ENCODE measurements around the gene IQCM. TPM values are rescaled to one million over a fixed set of nuclear protein-coding genes. Genes with fewer than 3 reads are reported as not detected.

IQCM gene
- total and polyA plus RNA-seq, 7 experiments from 2014 or later = not detected

DNA sequence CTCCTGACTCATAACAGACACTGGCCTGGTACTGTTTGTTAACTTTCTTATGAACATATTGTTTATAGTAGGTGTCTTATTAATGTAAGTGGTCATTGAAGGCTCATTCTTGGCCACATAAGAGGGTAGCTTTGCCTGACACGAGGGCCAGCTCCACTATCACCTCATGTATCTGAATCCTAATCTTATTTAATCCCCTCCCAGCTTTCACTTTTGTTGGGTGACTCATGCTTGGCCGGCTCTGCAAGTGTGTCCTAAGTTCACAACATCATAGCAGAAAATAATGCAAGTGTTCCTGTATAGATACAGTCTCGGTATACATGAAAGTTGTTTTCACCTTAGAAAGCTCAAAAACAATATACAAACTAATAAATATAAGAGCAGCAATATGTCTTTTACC is 283.8 kb downstream of the IQCM start:
- Mint-ChIP-seq H3K27ac (no peak overlapping the region), H3K27me3 (no peaks in the 10 kb centered on the region), H3K9me3 (peaks cover 0 to 22% (median 5%) of the 10 kb centered on the region in 11 donors), H3K4me3 (no peak overlapping the region), H3K36me3 (no peaks in the 10 kb centered on the region), H3K4me1 (no peaks in the 10 kb centered on the region)
- POLR2A ChIA-PET = no interaction called here
- DNase-seq (no peak), ATAC-seq (no peak)
- Histone ChIP-seq H3K27ac (ENCODE audit: low read depth, low read length) (no peak overlapping the region), H3K4me3 (ENCODE audit: low read length) (no peak overlapping the region), H3K9me3 (ENCODE audit: control insufficient read depth in 2 of 3, low read length in 3 of 3) (no peaks in the 10 kb centered on the region), H3K27me3 (ENCODE audit: control insufficient read depth in 2 of 2, insufficient read depth in 2 of 2, low read length in 2 of 2) (no peaks in the 10 kb centered on the region), H3K4me1 (ENCODE audit: control insufficient read depth in 2 of 2, insufficient read depth in 2 of 2, low read length in 2 of 2) (no peaks in the 10 kb centered on the region), H3K36me3 (ENCODE audit: control insufficient read depth in 2 of 3, insufficient read depth in 3 of 3, low read length in 3 of 3) (no peaks in the 10 kb centered on the region)
- CTCF ChIA-PET = no interaction called here
- intact Hi-C loops (cut with micrococcal nuclease) = no loop called here

DNA sequence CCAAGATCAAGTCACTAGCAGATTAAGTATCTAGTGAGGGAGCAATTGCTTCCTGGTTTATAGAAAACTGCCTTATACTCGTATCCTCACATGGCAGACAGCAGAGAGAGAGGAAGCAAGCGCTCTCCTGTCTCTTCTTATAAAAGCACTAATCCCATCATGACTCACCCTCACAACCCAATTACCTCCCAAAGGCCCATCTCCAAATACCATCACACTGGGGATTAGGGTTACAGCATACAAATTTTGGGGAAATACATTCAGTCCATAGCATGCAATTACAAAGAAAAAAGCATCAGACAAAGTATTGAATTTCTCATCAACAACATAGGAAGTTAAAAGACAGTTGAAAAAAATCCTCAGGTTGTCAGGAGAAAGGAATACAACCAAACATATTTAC is 292.6 kb downstream of the IQCM start:
- intact Hi-C loops (cut with micrococcal nuclease) = no loop called here
- POLR2A ChIA-PET = no interaction called here
- no peak for DNase-seq
- no peak for ATAC-seq
- no peaks in the 10 kb centered on the region for H3K36me3 ChIP-seq (ENCODE audit: control insufficient read depth in 2 of 3, insufficient read depth in 3 of 3, low read length in 3 of 3)
- no peaks in the 10 kb centered on the region for H3K27me3 ChIP-seq (ENCODE audit: control insufficient read depth in 2 of 2, insufficient read depth in 2 of 2, low read length in 2 of 2)
- CTCF ChIA-PET = no interaction called here
- no peaks in the 10 kb centered on the region for H3K9me3 ChIP-seq (ENCODE audit: control insufficient read depth in 2 of 3, low read length in 3 of 3)
- no peak overlapping the region for H3K27ac ChIP-seq (ENCODE audit: low read depth, low read length)
- Mint-ChIP-seq H3K36me3 (no peaks in the 10 kb centered on the region), H3K4me1 (no peaks in the 10 kb centered on the region), H3K27ac (no peak overlapping the region), H3K4me3 (no peak overlapping the region), H3K9me3 (peaks cover 0 to 18% (median 5%) of the 10 kb centered on the region in 11 donors), H3K27me3 (no peaks in the 10 kb centered on the region)
- no peak overlapping the region for H3K4me3 ChIP-seq (ENCODE audit: low read length)
- no peaks in the 10 kb centered on the region for H3K4me1 ChIP-seq (ENCODE audit: control insufficient read depth in 2 of 2, insufficient read depth in 2 of 2, low read length in 2 of 2)

DNA sequence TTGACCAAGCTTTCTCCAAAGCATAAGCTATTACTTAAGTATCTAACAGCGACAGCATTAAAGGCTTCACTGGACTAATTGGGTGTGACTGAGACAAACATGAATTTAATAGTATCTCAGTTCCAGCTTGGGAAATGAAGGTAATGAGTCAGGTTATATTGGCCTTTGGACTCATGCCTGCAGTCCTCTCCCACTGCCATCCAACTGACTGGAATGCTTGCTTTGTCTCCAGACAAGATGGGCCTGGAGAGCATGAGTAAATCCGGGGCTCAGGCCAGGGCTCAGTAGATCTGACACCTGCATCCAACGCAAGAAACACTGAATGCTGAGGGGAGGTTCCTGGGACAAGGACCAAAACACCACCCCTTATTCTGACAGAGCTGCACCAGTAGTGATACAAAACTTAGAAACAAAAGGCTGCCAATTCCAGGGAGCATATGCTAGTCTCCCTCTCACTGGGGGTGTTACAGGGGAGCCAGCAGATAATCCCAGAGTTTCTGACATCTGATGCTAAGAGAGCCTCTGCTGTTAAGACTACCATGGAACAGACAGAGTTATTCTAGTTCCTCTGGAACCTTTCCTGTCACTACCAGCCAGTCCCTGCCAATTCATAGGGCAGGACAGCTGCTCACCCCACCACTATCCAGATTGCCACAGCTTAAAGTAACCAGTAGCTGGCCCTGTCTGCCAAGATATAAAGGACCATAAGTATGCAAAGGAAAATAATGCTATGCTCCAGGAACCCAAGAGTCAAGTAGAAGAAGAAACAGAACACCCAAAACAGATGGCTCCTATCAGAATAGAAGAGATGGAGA is 293.8 kb downstream of the IQCM start:
- ATAC-seq = no peak
- H3K27me3 Mint-ChIP-seq = no peaks in the 10 kb centered on the region
- CTCF ChIA-PET = no interaction called here
- no peaks in the 10 kb centered on the region for H3K36me3 Mint-ChIP-seq
- Histone ChIP-seq H3K27ac (ENCODE audit: low read depth, low read length) (no peak overlapping the region), H3K4me1 (ENCODE audit: control insufficient read depth in 2 of 2, insufficient read depth in 2 of 2, low read length in 2 of 2) (no peaks in the 10 kb centered on the region), H3K4me3 (ENCODE audit: low read length) (no peak overlapping the region), H3K9me3 (ENCODE audit: control insufficient read depth in 2 of 3, low read length in 3 of 3) (no peaks in the 10 kb centered on the region), H3K27me3 (ENCODE audit: control insufficient read depth in 2 of 2, insufficient read depth in 2 of 2, low read length in 2 of 2) (no peaks in the 10 kb centered on the region), H3K36me3 (ENCODE audit: control insufficient read depth in 2 of 3, insufficient read depth in 3 of 3, low read length in 3 of 3) (no peaks in the 10 kb centered on the region)
- H3K9me3 Mint-ChIP-seq = peaks cover 2 to 25% (median 5%) of the 10 kb centered on the region in 11 donors
- DNase-seq = no peak
- intact Hi-C loops (cut with micrococcal nuclease) = no loop called here
- no peak overlapping the region for H3K27ac Mint-ChIP-seq
- no peak overlapping the region for H3K4me3 Mint-ChIP-seq
- H3K4me1 Mint-ChIP-seq = no peaks in the 10 kb centered on the region
- POLR2A ChIA-PET = no interaction called here

DNA sequence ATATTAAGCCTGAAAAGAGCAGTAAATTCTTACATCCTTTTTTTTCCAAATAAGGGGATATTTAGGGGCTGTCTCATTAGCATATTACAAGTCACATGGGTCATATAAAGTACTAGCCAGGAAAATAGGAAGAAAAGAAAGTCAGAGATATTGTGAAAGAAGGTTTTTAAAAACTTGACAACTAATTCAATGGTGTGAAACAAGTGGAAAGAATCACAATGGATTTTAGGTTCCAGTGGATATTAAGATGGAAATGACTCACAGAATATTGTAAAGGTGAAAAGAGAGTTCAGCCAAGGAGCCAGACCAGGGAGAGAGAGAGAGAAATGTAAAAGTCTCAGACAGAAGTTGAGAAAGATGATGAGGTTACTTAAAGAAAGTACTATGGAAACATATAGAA is 297.2 kb downstream of the IQCM start:
- intact Hi-C loops (cut with micrococcal nuclease) = no loop called here
- Histone ChIP-seq H3K27me3 (ENCODE audit: control insufficient read depth in 2 of 2, insufficient read depth in 2 of 2, low read length in 2 of 2) (no peaks in the 10 kb centered on the region), H3K4me1 (ENCODE audit: control insufficient read depth in 2 of 2, insufficient read depth in 2 of 2, low read length in 2 of 2) (no peaks in the 10 kb centered on the region), H3K9me3 (ENCODE audit: control insufficient read depth in 2 of 3, low read length in 3 of 3) (no peaks in the 10 kb centered on the region), H3K36me3 (ENCODE audit: control insufficient read depth in 2 of 3, insufficient read depth in 3 of 3, low read length in 3 of 3) (no peaks in the 10 kb centered on the region), H3K4me3 (ENCODE audit: low read length) (no peak overlapping the region), H3K27ac (ENCODE audit: low read depth, low read length) (no peak overlapping the region)
- ATAC-seq = no peak
- H3K4me1 Mint-ChIP-seq = no peaks in the 10 kb centered on the region
- ChIA-PET POLR2A (no interaction called here), CTCF (no interaction called here)
- H3K27me3 Mint-ChIP-seq = no peaks in the 10 kb centered on the region
- peaks cover 2 to 28% (median 9%) of the 10 kb centered on the region in 11 donors for H3K9me3 Mint-ChIP-seq
- DNase-seq = no peak
- no peak overlapping the region for H3K27ac Mint-ChIP-seq
- no peaks in the 10 kb centered on the region for H3K36me3 Mint-ChIP-seq
- no peak overlapping the region for H3K4me3 Mint-ChIP-seq

DNA sequence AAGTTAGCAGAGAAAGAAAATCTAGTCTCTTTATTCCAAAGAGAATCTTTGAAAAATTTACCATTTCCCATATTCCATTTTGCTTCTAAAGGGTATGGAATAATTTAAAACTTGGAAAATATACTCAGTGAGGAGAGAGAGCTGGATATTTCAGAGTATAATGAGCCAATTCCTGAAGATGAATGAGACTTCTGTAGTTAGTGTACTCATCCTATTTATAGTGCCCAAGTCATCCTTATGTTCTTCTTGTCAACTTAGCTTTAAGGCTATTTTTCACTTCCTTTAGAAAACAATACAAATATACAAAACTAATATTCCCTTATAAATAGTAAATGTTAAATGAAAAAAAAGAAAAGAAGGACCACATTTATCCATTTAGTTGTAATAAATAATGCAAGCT is 302.6 kb downstream of the IQCM start:
- no peak overlapping the region for H3K4me3 Mint-ChIP-seq
- no peak overlapping the region for H3K27ac ChIP-seq (ENCODE audit: low read depth, low read length)
- H3K4me1 Mint-ChIP-seq = no peaks in the 10 kb centered on the region
- H3K27me3 ChIP-seq (ENCODE audit: control insufficient read depth in 2 of 2, insufficient read depth in 2 of 2, low read length in 2 of 2) = no peaks in the 10 kb centered on the region
- ChIA-PET POLR2A (no interaction called here), CTCF (no interaction called here)
- no peak for ATAC-seq
- no peaks in the 10 kb centered on the region for H3K27me3 Mint-ChIP-seq
- H3K36me3 ChIP-seq (ENCODE audit: control insufficient read depth in 2 of 3, insufficient read depth in 3 of 3, low read length in 3 of 3) = no peaks in the 10 kb centered on the region
- H3K4me3 ChIP-seq (ENCODE audit: low read length) = no peak overlapping the region
- peaks cover 0 to 22% (median 6%) of the 10 kb centered on the region in 11 donors for H3K9me3 Mint-ChIP-seq
- DNase-seq = no peak
- intact Hi-C loops (cut with micrococcal nuclease) = no loop called here
- H3K36me3 Mint-ChIP-seq = no peaks in the 10 kb centered on the region
- no peaks in the 10 kb centered on the region for H3K9me3 ChIP-seq (ENCODE audit: control insufficient read depth in 2 of 3, low read length in 3 of 3)
- H3K4me1 ChIP-seq (ENCODE audit: control insufficient read depth in 2 of 2, insufficient read depth in 2 of 2, low read length in 2 of 2) = no peaks in the 10 kb centered on the region
- no peak overlapping the region for H3K27ac Mint-ChIP-seq

DNA sequence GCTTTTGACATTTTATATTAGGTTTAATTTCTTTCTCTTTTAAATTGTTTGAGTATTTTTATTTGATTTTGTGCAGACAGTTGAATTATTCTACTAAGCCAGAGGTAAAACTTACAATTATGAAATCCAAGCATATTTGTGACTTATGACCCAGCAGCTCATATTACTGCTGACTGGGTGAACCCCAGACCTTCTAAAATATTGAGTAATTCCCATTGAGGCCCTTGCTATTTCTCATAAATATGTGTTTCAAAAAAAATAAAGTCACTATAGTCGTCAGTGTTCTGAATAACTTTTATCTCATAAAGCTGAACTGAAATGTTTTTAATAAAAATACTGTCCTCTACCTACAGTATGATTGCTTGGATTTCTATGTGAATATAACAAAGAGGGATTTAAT is 303.1 kb downstream of the IQCM start:
- Histone ChIP-seq H3K4me3 (ENCODE audit: low read length) (no peak overlapping the region), H3K4me1 (ENCODE audit: control insufficient read depth in 2 of 2, insufficient read depth in 2 of 2, low read length in 2 of 2) (no peaks in the 10 kb centered on the region), H3K27me3 (ENCODE audit: control insufficient read depth in 2 of 2, insufficient read depth in 2 of 2, low read length in 2 of 2) (no peaks in the 10 kb centered on the region), H3K9me3 (ENCODE audit: control insufficient read depth in 2 of 3, low read length in 3 of 3) (no peaks in the 10 kb centered on the region), H3K36me3 (ENCODE audit: control insufficient read depth in 2 of 3, insufficient read depth in 3 of 3, low read length in 3 of 3) (no peaks in the 10 kb centered on the region), H3K27ac (ENCODE audit: low read depth, low read length) (no peak overlapping the region)
- intact Hi-C loops (cut with micrococcal nuclease) = no loop called here
- no peaks in the 10 kb centered on the region for H3K4me1 Mint-ChIP-seq
- DNase-seq (no peak), ATAC-seq (no peak)
- peaks cover 0 to 22% (median 6%) of the 10 kb centered on the region in 11 donors for H3K9me3 Mint-ChIP-seq
- ChIA-PET CTCF (no interaction called here), POLR2A (no interaction called here)
- H3K27ac Mint-ChIP-seq = no peak overlapping the region
- H3K27me3 Mint-ChIP-seq = no peaks in the 10 kb centered on the region
- no peak overlapping the region for H3K4me3 Mint-ChIP-seq
- H3K36me3 Mint-ChIP-seq = no peaks in the 10 kb centered on the region

DNA sequence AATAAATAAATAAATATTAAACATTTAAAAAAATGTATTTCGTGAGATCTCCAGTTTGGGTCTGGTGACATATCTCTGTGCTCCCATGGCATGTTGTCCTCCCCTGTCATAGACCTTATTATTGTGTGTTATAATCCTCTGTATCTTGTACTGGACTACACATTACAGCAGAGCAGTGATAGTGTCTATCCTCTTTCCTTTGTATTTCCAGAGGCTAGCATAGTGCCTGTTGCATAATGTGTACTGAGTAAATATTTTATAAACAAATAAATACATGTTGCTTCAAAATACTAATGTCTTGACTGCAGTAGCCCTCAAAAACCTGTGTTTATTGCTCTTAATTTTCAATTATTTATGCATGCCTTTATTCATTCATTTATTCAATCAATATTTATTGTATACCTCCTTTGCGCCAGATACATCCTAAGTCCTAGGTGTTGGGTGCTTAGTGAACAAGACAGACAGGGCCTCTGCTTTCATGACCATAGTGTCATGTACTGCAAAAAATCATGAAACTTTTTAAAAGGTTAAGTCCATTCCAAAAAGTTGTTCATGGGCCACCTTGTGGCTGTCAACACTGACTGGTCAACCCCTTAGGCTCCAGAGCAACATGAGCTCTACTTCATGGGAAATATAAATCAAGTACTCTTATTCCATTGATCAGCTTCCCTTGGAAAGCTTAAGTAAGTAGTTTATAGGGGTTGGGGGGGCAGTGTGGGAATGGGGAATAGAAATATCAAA is 303.9 kb downstream of the IQCM start:
- Mint-ChIP-seq H3K27me3 (no peaks in the 10 kb centered on the region), H3K4me1 (no peaks in the 10 kb centered on the region)
- CTCF ChIA-PET = no interaction called here

More for the DNA sequence above, 303.9 kb downstream of the IQCM start:
- Histone ChIP-seq H3K4me3 (ENCODE audit: low read length) (no peak overlapping the region), H3K36me3 (ENCODE audit: control insufficient read depth in 2 of 3, insufficient read depth in 3 of 3, low read length in 3 of 3) (no peaks in the 10 kb centered on the region), H3K27me3 (ENCODE audit: control insufficient read depth in 2 of 2, insufficient read depth in 2 of 2, low read length in 2 of 2) (no peaks in the 10 kb centered on the region), H3K27ac (ENCODE audit: low read depth, low read length) (no peak overlapping the region), H3K4me1 (ENCODE audit: control insufficient read depth in 2 of 2, insufficient read depth in 2 of 2, low read length in 2 of 2) (no peaks in the 10 kb centered on the region), H3K9me3 (ENCODE audit: control insufficient read depth in 2 of 3, low read length in 3 of 3) (no peaks in the 10 kb centered on the region)
- peaks cover under 1 to 14% (median 8%) of the 10 kb centered on the region in 11 donors for H3K9me3 Mint-ChIP-seq
- POLR2A ChIA-PET = no interaction called here
- intact Hi-C loops (cut with micrococcal nuclease) = no loop called here
- ATAC-seq (no peak), DNase-seq (no peak)
- no peak overlapping the region for H3K27ac Mint-ChIP-seq
- no peaks in the 10 kb centered on the region for H3K36me3 Mint-ChIP-seq
- no peak overlapping the region for H3K4me3 Mint-ChIP-seq

Data from naive thymus-derived CD4-positive, alpha-beta T cell (primary cell).